ENCODE results near the gene DOLPP1.

The DOLPP1 gene

DNA sequence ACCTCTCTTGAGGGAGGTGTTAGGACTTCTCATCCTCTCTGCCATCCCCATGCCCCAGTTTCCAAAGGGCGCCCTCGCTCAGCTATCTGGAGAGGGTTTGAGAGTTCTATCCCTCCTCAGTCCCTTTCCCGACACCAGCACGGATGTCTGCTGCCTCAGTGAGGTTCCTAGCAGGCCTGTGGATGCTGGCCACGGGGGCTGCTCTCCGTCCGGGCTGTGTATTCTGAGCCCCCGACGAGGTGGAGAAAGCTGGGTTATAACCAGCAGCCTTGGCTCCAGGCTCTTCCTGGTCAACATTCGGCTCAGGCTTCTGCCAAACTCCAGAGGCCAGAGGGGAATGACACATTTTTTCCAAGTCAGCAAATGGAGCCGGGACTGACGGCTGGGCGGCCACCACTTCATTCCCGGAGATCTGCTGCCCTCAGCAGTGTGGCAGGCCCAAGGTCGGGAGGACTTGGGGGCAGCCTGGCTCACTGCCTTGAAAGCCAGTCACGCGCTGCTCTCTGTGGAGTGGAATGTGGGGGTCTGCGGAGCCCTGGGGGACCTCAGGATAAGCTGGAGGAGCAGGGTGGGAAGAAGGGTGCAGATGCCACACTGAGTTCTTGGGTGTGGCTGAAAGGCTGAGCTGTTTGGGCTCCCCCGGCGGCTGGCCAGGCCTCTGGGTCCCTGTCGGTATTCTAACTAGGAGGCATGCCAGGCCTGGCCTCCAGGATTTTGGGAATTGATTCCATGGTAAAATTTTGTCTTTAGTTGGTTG, 57.7 kb downstream of the DOLPP1 start:
- DNase-seq (ENCODE audit: extremely low read depth, low read depth), result no peak
- TF ChIP-seq, protein P1, sequence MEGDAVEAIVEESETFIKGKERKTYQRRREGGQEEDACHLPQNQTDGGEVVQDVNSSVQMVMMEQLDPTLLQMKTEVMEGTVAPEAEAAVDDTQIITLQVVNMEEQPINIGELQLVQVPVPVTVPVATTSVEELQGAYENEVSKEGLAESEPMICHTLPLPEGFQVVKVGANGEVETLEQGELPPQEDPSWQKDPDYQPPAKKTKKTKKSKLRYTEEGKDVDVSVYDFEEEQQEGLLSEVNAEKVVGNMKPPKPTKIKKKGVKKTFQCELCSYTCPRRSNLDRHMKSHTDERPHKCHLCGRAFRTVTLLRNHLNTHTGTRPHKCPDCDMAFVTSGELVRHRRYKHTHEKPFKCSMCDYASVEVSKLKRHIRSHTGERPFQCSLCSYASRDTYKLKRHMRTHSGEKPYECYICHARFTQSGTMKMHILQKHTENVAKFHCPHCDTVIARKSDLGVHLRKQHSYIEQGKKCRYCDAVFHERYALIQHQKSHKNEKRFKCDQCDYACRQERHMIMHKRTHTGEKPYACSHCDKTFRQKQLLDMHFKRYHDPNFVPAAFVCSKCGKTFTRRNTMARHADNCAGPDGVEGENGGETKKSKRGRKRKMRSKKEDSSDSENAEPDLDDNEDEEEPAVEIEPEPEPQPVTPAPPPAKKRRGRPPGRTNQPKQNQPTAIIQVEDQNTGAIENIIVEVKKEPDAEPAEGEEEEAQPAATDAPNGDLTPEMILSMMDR (IDR thresholded peaks at IDR 0.05; ENCODE audit: low read depth, low read length), result no peak

DNA sequence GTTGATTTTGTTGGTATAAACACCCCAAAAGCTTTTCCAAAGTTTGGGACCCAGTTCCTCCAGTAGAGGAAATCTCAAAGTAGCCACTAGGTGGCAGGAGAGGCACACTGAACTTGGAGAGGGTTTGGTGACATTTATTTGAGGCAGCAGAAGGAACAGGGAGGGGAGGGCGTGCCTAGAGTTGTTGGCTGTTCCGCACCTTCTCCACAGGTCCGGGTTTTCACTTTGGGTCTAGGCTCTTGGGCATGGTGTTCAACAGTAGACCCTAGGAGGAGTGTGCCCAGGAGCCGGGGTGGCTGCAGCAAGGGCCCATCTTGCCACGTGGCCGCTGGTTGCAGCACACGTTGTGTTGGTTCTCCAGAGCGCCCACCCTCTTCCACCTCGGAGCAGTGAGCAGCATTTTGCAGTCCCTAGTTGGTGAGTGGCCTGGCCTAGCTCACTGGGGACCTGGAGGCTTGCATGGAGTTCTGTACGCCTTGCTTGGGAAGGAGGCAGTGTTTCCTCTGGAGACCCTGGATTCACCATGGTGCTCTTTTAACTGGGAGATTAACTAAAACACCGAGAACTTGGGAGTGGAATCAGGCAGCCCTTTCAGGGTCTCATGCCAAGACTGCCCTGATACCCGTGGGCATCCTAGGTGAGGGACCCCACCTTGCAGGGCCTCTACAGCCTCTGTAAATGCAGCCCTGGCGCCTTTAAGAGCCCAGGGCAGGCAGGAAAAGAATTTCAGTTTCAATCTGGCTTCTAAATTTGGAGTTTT, 58.5 kb downstream of the DOLPP1 start:
- TF ChIP-seq, protein P1 (IDR thresholded peaks at IDR 0.05; ENCODE audit: low read depth, low read length), result peak; percentile 77
- peak; percentile 78 for DNase-seq (ENCODE audit: extremely low read depth, low read depth)

DNA sequence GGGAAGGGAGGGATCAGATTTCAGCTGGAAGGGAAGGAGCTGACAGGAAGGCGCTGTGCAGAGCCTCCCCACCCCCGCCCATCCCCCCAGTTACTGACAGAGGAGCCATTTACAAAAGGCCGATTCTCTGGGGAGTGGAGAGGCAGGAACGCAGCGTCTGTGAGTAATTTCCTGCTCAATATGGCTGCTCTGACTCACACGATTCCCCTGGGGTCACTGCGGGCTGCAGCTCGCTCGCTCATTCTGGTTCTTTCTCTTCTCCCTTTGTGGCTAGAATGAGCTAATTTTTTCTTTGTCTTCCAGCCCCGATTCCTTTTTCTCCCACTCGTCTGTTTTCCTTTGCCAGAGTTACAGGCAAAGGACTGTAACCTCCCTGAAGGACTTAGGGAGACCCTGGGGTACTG, 59.1 kb downstream of the DOLPP1 start:
- TF ChIP-seq, protein P1 (IDR thresholded peaks at IDR 0.05; ENCODE audit: low read depth, low read length), result no peak
- peak; percentile 100 for DNase-seq (ENCODE audit: extremely low read depth, low read depth)

Data from AG09319 (cell line).